ENCODE measurements around the gene HES5. TPM values are rescaled to one million over a fixed set of nuclear protein-coding genes. Genes with fewer than 3 reads are reported as not detected.

Gene HES5
- total RNA-seq, 1 donor from 2014 or later, result not detected

- TF ChIP-seq, protein P1, sequence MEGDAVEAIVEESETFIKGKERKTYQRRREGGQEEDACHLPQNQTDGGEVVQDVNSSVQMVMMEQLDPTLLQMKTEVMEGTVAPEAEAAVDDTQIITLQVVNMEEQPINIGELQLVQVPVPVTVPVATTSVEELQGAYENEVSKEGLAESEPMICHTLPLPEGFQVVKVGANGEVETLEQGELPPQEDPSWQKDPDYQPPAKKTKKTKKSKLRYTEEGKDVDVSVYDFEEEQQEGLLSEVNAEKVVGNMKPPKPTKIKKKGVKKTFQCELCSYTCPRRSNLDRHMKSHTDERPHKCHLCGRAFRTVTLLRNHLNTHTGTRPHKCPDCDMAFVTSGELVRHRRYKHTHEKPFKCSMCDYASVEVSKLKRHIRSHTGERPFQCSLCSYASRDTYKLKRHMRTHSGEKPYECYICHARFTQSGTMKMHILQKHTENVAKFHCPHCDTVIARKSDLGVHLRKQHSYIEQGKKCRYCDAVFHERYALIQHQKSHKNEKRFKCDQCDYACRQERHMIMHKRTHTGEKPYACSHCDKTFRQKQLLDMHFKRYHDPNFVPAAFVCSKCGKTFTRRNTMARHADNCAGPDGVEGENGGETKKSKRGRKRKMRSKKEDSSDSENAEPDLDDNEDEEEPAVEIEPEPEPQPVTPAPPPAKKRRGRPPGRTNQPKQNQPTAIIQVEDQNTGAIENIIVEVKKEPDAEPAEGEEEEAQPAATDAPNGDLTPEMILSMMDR (IDR thresholded peaks at IDR 0.05), result no peak
- no peak overlapping the region for H3K4me3 Mint-ChIP-seq (ENCODE audit: unreplicated experiment)
- DNase-seq (ENCODE audit: extremely low spot score, unreplicated experiment), result no peak
These were observed 13.9 kb downstream of the HES5 start for GRCh38 chr1:2516124-2516523.

GRCh38 chr1:2515763-2516080 is 14.3 kb downstream of the HES5 start:
- no peak overlapping the region for H3K4me3 Mint-ChIP-seq (ENCODE audit: unreplicated experiment)

More at GRCh38 chr1:2516124-2516523, 13.9 kb downstream of the HES5 start:
- H3K36me3 Mint-ChIP-seq (ENCODE audit: unreplicated experiment), result peaks cover 26% of the 10 kb centered on the region
- H3K27ac Mint-ChIP-seq (ENCODE audit: unreplicated experiment), result no peak overlapping the region
- H3K4me1 Mint-ChIP-seq (ENCODE audit: unreplicated experiment), result no peaks in the 10 kb centered on the region
- H3K9me3 Mint-ChIP-seq (ENCODE audit: unreplicated experiment), result no peaks in the 10 kb centered on the region
- H3K27me3 Mint-ChIP-seq (ENCODE audit: unreplicated experiment), result no peaks in the 10 kb centered on the region

GRCh38 chr1:2514863-2515762 is 14.9 kb downstream of the HES5 start:
- Mint-ChIP-seq H3K27me3 (ENCODE audit: unreplicated experiment) (no peaks in the 10 kb centered on the region), H3K4me3 (ENCODE audit: unreplicated experiment) (no peak overlapping the region)

More at GRCh38 chr1:2515763-2516080, 14.3 kb downstream of the HES5 start:
- TF ChIP-seq, protein P1 (IDR thresholded peaks at IDR 0.05), result no peak
- H3K27me3 Mint-ChIP-seq (ENCODE audit: unreplicated experiment), result no peaks in the 10 kb centered on the region
- H3K27ac Mint-ChIP-seq (ENCODE audit: unreplicated experiment), result no peak overlapping the region
- no peak for DNase-seq (ENCODE audit: extremely low spot score, unreplicated experiment)
- peaks cover 22% of the 10 kb centered on the region for H3K36me3 Mint-ChIP-seq (ENCODE audit: unreplicated experiment)
- no peaks in the 10 kb centered on the region for H3K9me3 Mint-ChIP-seq (ENCODE audit: unreplicated experiment)
- no peaks in the 10 kb centered on the region for H3K4me1 Mint-ChIP-seq (ENCODE audit: unreplicated experiment)

GRCh38 chr1:2513939-2514652 is 16.0 kb downstream of the HES5 start:
- no peak overlapping the region for H3K4me3 Mint-ChIP-seq (ENCODE audit: unreplicated experiment)
- no peak overlapping the region for H3K27ac Mint-ChIP-seq (ENCODE audit: unreplicated experiment)

More at GRCh38 chr1:2514863-2515762, 14.9 kb downstream of the HES5 start:
- H3K4me1 Mint-ChIP-seq (ENCODE audit: unreplicated experiment), result no peaks in the 10 kb centered on the region
- TF ChIP-seq, protein P1 (IDR thresholded peaks at IDR 0.05), result no peak
- no peaks in the 10 kb centered on the region for H3K9me3 Mint-ChIP-seq (ENCODE audit: unreplicated experiment)
- DNase-seq (ENCODE audit: extremely low spot score, unreplicated experiment), result no peak
- H3K27ac Mint-ChIP-seq (ENCODE audit: unreplicated experiment), result no peak overlapping the region
- H3K36me3 Mint-ChIP-seq (ENCODE audit: unreplicated experiment), result peaks cover 21% of the 10 kb centered on the region

More at GRCh38 chr1:2513939-2514652, 16.0 kb downstream of the HES5 start:
- Mint-ChIP-seq H3K27me3 (ENCODE audit: unreplicated experiment) (no peaks in the 10 kb centered on the region), H3K36me3 (ENCODE audit: unreplicated experiment) (peaks cover 21% of the 10 kb centered on the region), H3K9me3 (ENCODE audit: unreplicated experiment) (no peaks in the 10 kb centered on the region), H3K4me1 (ENCODE audit: unreplicated experiment) (no peaks in the 10 kb centered on the region)
- TF ChIP-seq, protein P1 (IDR thresholded peaks at IDR 0.05), result no peak
- DNase-seq (ENCODE audit: extremely low spot score, unreplicated experiment), result no peak
